Keratinocyte (primary cell): Measurements from ENCODE around the gene PIEZO1. TPM values are rescaled to one million over a fixed set of nuclear protein-coding genes. Genes with fewer than 3 reads are reported as not detected.

Source experiments
- DNase-seq: peaks from one replicate; pipeline ENCODE4 v3.0.0-alpha.2; 2011; ENCODE audit warnings: low read depth, missing footprints, low spot score
- FAIRE-seq: peaks from 2 replicates; lab custom pipeline; 2011; peaks lifted over from hg19 to GRCh38; lab: Jason Lieb, UNC
- H2AFZ ChIP-seq: 2 replicates; pipeline ENCODE4 v1.6.0; 2012; ENCODE audit warnings: low read length, control low read depth, inconsistent platforms; ENCODE audit not compliant: control insufficient read depth
- H3K27ac ChIP-seq: 2 replicates; pipeline ENCODE4 v1.5.1; 2011; ENCODE audit warnings: low read length; ENCODE audit not compliant: control insufficient read depth, insufficient read depth
- H3K27me3 ChIP-seq: 3 replicates; pipeline ENCODE4 v1.6.0; 2011; ENCODE audit warnings: low read length; ENCODE audit not compliant: control insufficient read depth, insufficient read depth; ENCODE audit errors: extremely low read depth
- H3K36me3 ChIP-seq, 2 experiments: 2 replicates in 1 of 2; 3 replicates in 1 of 2; pipeline ENCODE4 v1.5.1; 2011; ENCODE audit warnings: low read length in 2 of 2, mild to moderate bottlenecking in 1 of 2; ENCODE audit not compliant: control insufficient read depth in 2 of 2, insufficient read depth in 2 of 2; ENCODE audit errors: extremely low read depth in 1 of 2
- H3K4me1 ChIP-seq: 3 replicates; pipeline ENCODE4 v1.5.1; 2011; ENCODE audit warnings: low read length; ENCODE audit not compliant: control insufficient read depth, insufficient read depth; ENCODE audit errors: extremely low read depth
- H3K4me2 ChIP-seq: 3 replicates; pipeline ENCODE4 v1.6.0; 2011; ENCODE audit warnings: low read depth, low read length; ENCODE audit not compliant: control insufficient read depth, insufficient read depth; ENCODE audit errors: extremely low read depth
- H3K4me3 ChIP-seq, 3 experiments: fragments of 200-600 bp in 1 of 3; sonication (generic) in 1 of 3; 2 replicates in 2 of 3; 3 replicates in 1 of 3; pipeline ENCODE4 v1.5.1; 2011 to 2016; ENCODE audit warnings: low read length in 3 of 3, mild to moderate bottlenecking in 3 of 3, control low read depth in 2 of 3, inconsistent platforms in 1 of 3, low read depth in 1 of 3, mixed read lengths in 1 of 3, mixed run types in 1 of 3, moderate library complexity in 1 of 3; ENCODE audit not compliant: control insufficient read depth in 2 of 3, insufficient read depth in 2 of 3; ENCODE audit errors: extremely low read depth in 1 of 3
- H3K79me2 ChIP-seq: 2 replicates; pipeline ENCODE4 v1.6.0; 2012; ENCODE audit warnings: low read length; ENCODE audit not compliant: control insufficient read depth, insufficient read depth
- H3K9ac ChIP-seq: 3 replicates; pipeline ENCODE4 v1.6.0; 2011; ENCODE audit warnings: low read length; ENCODE audit not compliant: control insufficient read depth, insufficient read depth; ENCODE audit errors: extremely low read depth
- H3K9me1 ChIP-seq: 3 replicates; pipeline ENCODE4 v1.6.0; 2011; ENCODE audit warnings: low read length; ENCODE audit not compliant: control insufficient read depth, insufficient read depth; ENCODE audit errors: extremely low read depth
- H3K9me3 ChIP-seq: 2 replicates; pipeline ENCODE4 v1.5.1; 2012; ENCODE audit warnings: low read depth, low read length; ENCODE audit not compliant: control insufficient read depth
- H4K20me1 ChIP-seq: 3 replicates; pipeline ENCODE4 v1.6.0; 2011; ENCODE audit warnings: low read length; ENCODE audit not compliant: control insufficient read depth, insufficient read depth; ENCODE audit errors: extremely low read depth
- CTCF ChIP-seq, 3 experiments: IDR thresholded peaks in 1 of 3; conservative IDR thresholded peaks in 1 of 3; optimal IDR thresholded peaks in 1 of 3; 2 replicates in 2 of 3; 3 replicates in 1 of 3; pipeline versions ENCODE3 to v1.5.1; 2011; ENCODE audit warnings: low read length in 3 of 3, mild to moderate bottlenecking in 3 of 3, moderate library complexity in 2 of 3, control low read depth in 1 of 3, inconsistent platforms in 1 of 3; ENCODE audit not compliant: insufficient read depth in 2 of 3; ENCODE audit errors: extremely low read depth in 1 of 3
- EZH2 ChIP-seq: IDR thresholded peaks from one replicate; pipeline ENCODE4 v1.6.1; 2012; ENCODE audit warnings: inconsistent platforms, mild to moderate bottlenecking, low read length, moderate library complexity
- dilution Hi-C: fragments of 300-500 bp; cut with MboI; formaldehyde crosslinking; loops from one replicate; pipeline ENCODE4 v1.7.0; 2020; ENCODE audit warnings: low sequenced_read_pairs; ENCODE audit not compliant: extremely low pct_ligation_motif_present
- polyA plus RNA-seq, 5 experiments: library from polyadenylated mRNA; depleted of rRNA in 3 of 5; stranded (reverse) in 3 of 5; stranded (forward) in 1 of 5; unstranded in 1 of 5; fragments of >200 nt; gene quantifications; 1 replicate in 1 of 5; 2 replicates in 3 of 5; 3 replicates in 1 of 5; pipeline versions ENCODE4 v1.2.1 to v1.2.3, GENCODE V29; 2011 to 2012; ENCODE audit warnings: missing spikeins in 2 of 5, low read depth in 1 of 5, low replicate concordance in 1 of 5

Gene PIEZO1
- polyA plus RNA-seq, 1 donor (not counting 4 experiments of a cell fraction or from before 2014, with no cell fraction given): 62.8 TPM

GRCh38 chr16:88830258-88830657 lies 45.2 kb upstream of the PIEZO1 start:
- dilution Hi-C loops: no loop called here

DNA sequence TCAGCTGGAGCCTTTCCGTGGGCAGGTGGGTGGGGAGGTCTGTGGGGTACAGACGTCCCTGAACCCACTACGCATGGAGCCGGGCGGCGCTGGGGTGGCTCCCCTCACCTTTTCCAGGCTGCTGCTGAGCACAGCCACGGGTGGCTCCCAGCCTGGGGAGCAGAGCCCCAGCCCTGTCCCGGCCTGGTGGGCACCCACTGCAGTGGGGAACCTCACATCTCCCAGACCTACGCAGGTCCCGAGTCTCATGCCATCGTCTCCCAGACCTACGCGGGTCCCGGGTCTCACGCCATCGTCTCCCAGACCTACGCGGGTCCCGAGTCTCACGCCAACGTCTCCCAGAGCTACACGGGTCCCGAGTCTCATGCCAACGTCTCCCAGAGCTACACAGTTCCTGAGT lies 43.7 kb upstream of the PIEZO1 start:
- no peaks in the 10 kb centered on the region for H3K9me1 ChIP-seq
- FAIRE-seq (no peak), DNase-seq (no peak)
- H2AFZ ChIP-seq: no peak overlapping the region
- no peak overlapping the region for H3K9ac ChIP-seq
- H3K27ac ChIP-seq: no peak overlapping the region
- no peaks in the 10 kb centered on the region for H4K20me1 ChIP-seq
- H3K36me3 ChIP-seq: no peaks in the 10 kb centered on the region
- no peak overlapping the region for H3K4me3 ChIP-seq
- H3K4me2 ChIP-seq: no peak overlapping the region
- peaks cover 3% of the 10 kb centered on the region for H3K4me1 ChIP-seq
- H3K27me3 ChIP-seq: no peaks in the 10 kb centered on the region
- no peaks in the 10 kb centered on the region for H3K9me3 ChIP-seq
- dilution Hi-C loops: no loop called here
- TF ChIP-seq EZH2 (no peak), CTCF (optimal IDR thresholded peaks at IDR 0.05 in 1 of 3, IDR thresholded peaks at IDR 0.05 in 1 of 3, conservative IDR thresholded peaks at IDR 0.05 in 1 of 3; ENCODE audit: extremely low read depth in 1 of 3, insufficient read depth in 2 of 3, low read length in 3 of 3) (no peak)
- H3K79me2 ChIP-seq: no peaks in the 10 kb centered on the region

More at GRCh38 chr16:88830258-88830657, 45.2 kb upstream of the PIEZO1 start:
- no peaks in the 10 kb centered on the region for H3K79me2 ChIP-seq
- H3K27ac ChIP-seq: no peak overlapping the region
- no peak overlapping the region for H2AFZ ChIP-seq
- no peaks in the 10 kb centered on the region for H3K9me1 ChIP-seq
- H3K9me3 ChIP-seq: no peaks in the 10 kb centered on the region
- DNase-seq (no peak), FAIRE-seq (no peak)
- H3K36me3 ChIP-seq: peaks cover 0 to 6% of the 10 kb centered on the region in 2 experiments
- no peak overlapping the region for H3K4me2 ChIP-seq
- no peaks in the 10 kb centered on the region for H4K20me1 ChIP-seq
- H3K4me3 ChIP-seq: no peak overlapping the region
- no peak overlapping the region for H3K9ac ChIP-seq
- H3K27me3 ChIP-seq: no peaks in the 10 kb centered on the region
- TF ChIP-seq EZH2 (no peak), CTCF (optimal IDR thresholded peaks at IDR 0.05 in 1 of 3, IDR thresholded peaks at IDR 0.05 in 1 of 3, conservative IDR thresholded peaks at IDR 0.05 in 1 of 3; ENCODE audit: extremely low read depth in 1 of 3, insufficient read depth in 2 of 3, low read length in 3 of 3) (no peak)
- peaks cover 3% of the 10 kb centered on the region for H3K4me1 ChIP-seq
